NCI-H345 treated with DMSO at 0.1 percent for 48 hours (cell line): Measurements from ENCODE around the gene STX5.
A peak's percentile ranks its signal among the peaks of the same experiment; 100 is the strongest.
"Not testable (repeated sequence)": the region's sequence is repeated elsewhere in the genome, so short reads cannot be mapped to it uniquely, and the experiment has no call there.

Source experiments
- DNase-seq: peaks from one replicate; lab custom pipeline; 2025; ENCODE audit not compliant: unreplicated experiment; lab: John Stamatoyannopoulos, UW

The STX5 gene

GRCh38 chr11:62832336-62833234 is 734 bp upstream of the STX5 start, which contains the start of gene TEX54:
Gene TEX54 (minus strand): TSS chr11:62832841.
- DNase-seq, result no peak

GRCh38 chr11:62830904-62831519 is 839 bp downstream of the STX5 start:
- no peak for DNase-seq

- DNase-seq, result not testable (repeated sequence)
Observed at GRCh38 chr11:62828130-62828529, 3.7 kb downstream of the STX5 start.

- DNase-seq, result no peak
Observed at GRCh38 chr11:62823677-62824076, 8.2 kb downstream of the STX5 start.

- DNase-seq, result no peak
Observed at GRCh38 chr11:62817129-62817528, 14.7 kb downstream of the STX5 start.

GRCh38 chr11:62816557-62816956 is 15.3 kb downstream of the STX5 start:
- DNase-seq, result no peak

GRCh38 chr11:62811659-62812058 is 20.2 kb downstream of the STX5 start:
- no peak for DNase-seq

GRCh38 chr11:62810748-62811147 is 21.1 kb downstream of the STX5 start:
- no peak for DNase-seq

- no peak for DNase-seq
Observed at GRCh38 chr11:62806611-62807121, 25.2 kb downstream of the STX5 start.

GRCh38 chr11:62805961-62806441 is 25.9 kb downstream of the STX5 start:
- DNase-seq, result no peak

GRCh38 chr11:62805076-62805892 is 26.6 kb downstream of the STX5 start, which contains the start of gene NXF1:
Gene NXF1 (minus strand): TSS chr11:62805440. CDS start chr11:62805356, 84 bp downstream.
- DNase-seq, result peak; percentile 92

- no peak for DNase-seq
Observed at GRCh38 chr11:62804310-62805075, 27.4 kb downstream of the STX5 start.

- no peak for DNase-seq
Observed at GRCh38 chr11:62801071-62801470, 30.8 kb downstream of the STX5 start.

- DNase-seq, result no peak
Observed at GRCh38 chr11:62799486-62799885, 32.4 kb downstream of the STX5 start.

- no peak for DNase-seq
Observed at GRCh38 chr11:62796281-62796680, 35.6 kb downstream of the STX5 start.

GRCh38 chr11:62794201-62794775 is 37.6 kb downstream of the STX5 start:
- DNase-seq, result no peak

- DNase-seq, result no peak
Observed at GRCh38 chr11:62792202-62792575, 39.7 kb downstream of the STX5 start.

- DNase-seq, result peak; percentile 74
Observed at GRCh38 chr11:62791501-62792201, 40.2 kb downstream of the STX5 start, which contains the start of gene TMEM223. Gene TMEM223 (minus strand): TSS chr11:62792006. CDS start chr11:62791994, 12 bp downstream.

GRCh38 chr11:62789576-62789975 is 42.3 kb downstream of the STX5 start:
- no peak for DNase-seq
